HEK293 (cell line): ENCODE data around the gene TMEM212.

Experiments
- GLIS1 ChIP-seq: fragments of 450-650 bp; formaldehyde crosslinking; IDR thresholded peaks from 2 replicates; pipeline ENCODE4 v1.5.1; 2016; ENCODE audit warnings: missing biosample characterization, missing genetic modification characterization
- ZNF155 ChIP-seq: fragments of 450-650 bp; formaldehyde crosslinking; IDR thresholded peaks from 2 replicates; pipeline ENCODE4 v1.5.1; 2016; ENCODE audit warnings: missing biosample characterization, missing genetic modification characterization
- ZNF169 ChIP-seq: fragments of 450-650 bp; formaldehyde crosslinking; IDR thresholded peaks from 2 replicates; pipeline ENCODE4 v1.5.1; 2016; ENCODE audit warnings: missing biosample characterization, missing genetic modification characterization
- ZNF175 ChIP-seq: fragments of 450-650 bp; formaldehyde crosslinking; IDR thresholded peaks from 2 replicates; pipeline ENCODE4 v1.5.1; 2016; ENCODE audit warnings: missing biosample characterization, missing genetic modification characterization
- ZNF221 ChIP-seq: fragments of 450-650 bp; formaldehyde crosslinking; IDR thresholded peaks from 2 replicates; pipeline ENCODE4 v1.5.1; 2017; ENCODE audit warnings: missing biosample characterization, missing genetic modification characterization, borderline replicate concordance
- ZNF23 ChIP-seq: fragments of 450-650 bp; formaldehyde crosslinking; IDR thresholded peaks from 2 replicates; pipeline ENCODE4 v1.5.1; 2016; ENCODE audit warnings: missing biosample characterization, missing genetic modification characterization, borderline replicate concordance
- ZNF335 ChIP-seq: fragments of 450-650 bp; formaldehyde crosslinking; conservative IDR thresholded peaks from 2 replicates; pipeline ENCODE4 v1.5.1; 2016; ENCODE audit warnings: missing biosample characterization, missing genetic modification characterization
- ZNF391 ChIP-seq: fragments of 450-650 bp; formaldehyde crosslinking; IDR thresholded peaks from 2 replicates; pipeline ENCODE4 v1.5.1; 2016; ENCODE audit warnings: low read depth, missing biosample characterization, missing genetic modification characterization, borderline replicate concordance
- ZNF394 ChIP-seq: fragments of 450-650 bp; formaldehyde crosslinking; IDR thresholded peaks from 2 replicates; pipeline ENCODE4 v1.5.1; 2016; ENCODE audit warnings: missing biosample characterization, missing genetic modification characterization, mild to moderate bottlenecking, moderate library complexity, borderline replicate concordance
- ZNF404 ChIP-seq: fragments of 450-650 bp; formaldehyde crosslinking; IDR thresholded peaks from 2 replicates; pipeline ENCODE4 v1.5.1; 2017; ENCODE audit warnings: missing biosample characterization, missing genetic modification characterization
- ZNF549 ChIP-seq: fragments of 450-650 bp; IDR thresholded peaks from 2 replicates; pipeline ENCODE4 v1.5.1; 2018; ENCODE audit warnings: missing biosample characterization, missing genetic modification characterization, mild to moderate bottlenecking, inconsistent platforms, moderate library complexity
- ZNF555 ChIP-seq: fragments of 450-650 bp; formaldehyde crosslinking; conservative IDR thresholded peaks from 2 replicates; pipeline ENCODE4 v1.5.1; 2017; ENCODE audit warnings: missing biosample characterization, mild to moderate bottlenecking, missing genetic modification characterization, inconsistent platforms
- ZNF664 ChIP-seq: fragments of 450-650 bp; formaldehyde crosslinking; IDR thresholded peaks from 2 replicates; pipeline ENCODE4 v1.5.1; 2016; ENCODE audit warnings: missing biosample characterization, missing genetic modification characterization
- TF ChIP-seq, protein P1 (sequence below): fragments of 450-650 bp; formaldehyde crosslinking; IDR thresholded peaks from 2 replicates; pipeline ENCODE4 v1.5.1; 2017; ENCODE audit warnings: missing biosample characterization, missing genetic modification characterization
- TF ChIP-seq, protein P2 (sequence below): fragments of 450-650 bp; formaldehyde crosslinking; IDR thresholded peaks from 2 replicates; pipeline ENCODE4 v1.5.1; 2016; ENCODE audit warnings: missing biosample characterization, missing genetic modification characterization
- TF ChIP-seq, protein P3 (sequence below): fragments of 450-650 bp; formaldehyde crosslinking; conservative IDR thresholded peaks from 2 replicates; pipeline ENCODE4 v1.5.1; 2016; ENCODE audit warnings: low read depth, missing biosample characterization, missing genetic modification characterization
- TF ChIP-seq, protein P4 (sequence below): fragments of 450-650 bp; formaldehyde crosslinking; IDR thresholded peaks from 2 replicates; pipeline ENCODE4 v1.5.1; 2016; ENCODE audit warnings: missing biosample characterization, missing genetic modification characterization
- TF ChIP-seq, protein P5 (sequence below): fragments of 450-650 bp; formaldehyde crosslinking; IDR thresholded peaks from 2 replicates; pipeline ENCODE4 v1.5.1; 2016; ENCODE audit warnings: missing biosample characterization, missing genetic modification characterization
- TF ChIP-seq, protein P6 (sequence below): fragments of 450-650 bp; formaldehyde crosslinking; IDR thresholded peaks from 2 replicates; pipeline ENCODE4 v1.5.1; 2016; ENCODE audit warnings: missing biosample characterization, missing genetic modification characterization
- TF ChIP-seq, protein P7 (sequence below): fragments of 450-650 bp; formaldehyde crosslinking; IDR thresholded peaks from 2 replicates; pipeline ENCODE4 v1.5.1; 2017; ENCODE audit warnings: missing biosample characterization, missing genetic modification characterization

The TMEM212 gene

DNA sequence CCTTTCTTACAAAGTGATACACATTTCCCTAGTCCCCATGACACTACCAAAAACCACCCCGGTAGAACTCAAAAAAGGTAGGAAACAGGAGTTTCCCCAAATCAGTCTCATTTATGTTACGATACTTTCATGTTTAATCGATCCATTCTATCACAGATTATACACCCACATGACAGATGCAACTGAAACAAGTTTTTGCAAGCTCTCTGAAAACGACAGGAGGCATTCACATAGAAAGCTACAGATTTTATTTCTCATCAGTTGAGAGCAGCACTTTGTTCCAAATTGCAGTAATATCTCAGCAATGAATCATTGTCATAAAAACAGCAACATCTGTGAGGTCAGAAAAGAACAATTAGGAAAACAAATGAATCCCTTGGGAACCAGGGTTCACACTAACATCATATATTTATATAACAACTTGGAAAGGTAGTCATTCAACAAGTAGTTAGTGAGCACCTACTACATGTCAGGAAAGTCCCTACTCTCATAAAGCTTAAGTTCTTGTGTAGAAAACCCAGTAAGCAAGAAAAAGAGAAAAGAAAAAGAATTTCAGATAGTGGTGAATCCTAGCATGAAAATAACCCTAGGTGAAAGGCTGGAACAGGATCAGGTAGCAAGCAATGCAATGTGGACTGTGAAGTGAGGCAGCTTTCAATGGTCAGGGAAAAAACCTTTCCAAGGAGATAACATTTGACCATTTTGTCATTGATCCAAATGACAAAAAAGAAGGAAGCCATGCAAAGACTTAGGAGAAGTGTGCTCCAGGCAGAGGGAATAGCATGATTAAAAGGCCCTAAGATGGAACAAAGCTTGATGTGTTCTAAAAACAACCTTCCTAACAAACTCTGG lies 41.2 kb upstream of the TMEM212 start (continued):
- TF ChIP-seq, protein P1, sequence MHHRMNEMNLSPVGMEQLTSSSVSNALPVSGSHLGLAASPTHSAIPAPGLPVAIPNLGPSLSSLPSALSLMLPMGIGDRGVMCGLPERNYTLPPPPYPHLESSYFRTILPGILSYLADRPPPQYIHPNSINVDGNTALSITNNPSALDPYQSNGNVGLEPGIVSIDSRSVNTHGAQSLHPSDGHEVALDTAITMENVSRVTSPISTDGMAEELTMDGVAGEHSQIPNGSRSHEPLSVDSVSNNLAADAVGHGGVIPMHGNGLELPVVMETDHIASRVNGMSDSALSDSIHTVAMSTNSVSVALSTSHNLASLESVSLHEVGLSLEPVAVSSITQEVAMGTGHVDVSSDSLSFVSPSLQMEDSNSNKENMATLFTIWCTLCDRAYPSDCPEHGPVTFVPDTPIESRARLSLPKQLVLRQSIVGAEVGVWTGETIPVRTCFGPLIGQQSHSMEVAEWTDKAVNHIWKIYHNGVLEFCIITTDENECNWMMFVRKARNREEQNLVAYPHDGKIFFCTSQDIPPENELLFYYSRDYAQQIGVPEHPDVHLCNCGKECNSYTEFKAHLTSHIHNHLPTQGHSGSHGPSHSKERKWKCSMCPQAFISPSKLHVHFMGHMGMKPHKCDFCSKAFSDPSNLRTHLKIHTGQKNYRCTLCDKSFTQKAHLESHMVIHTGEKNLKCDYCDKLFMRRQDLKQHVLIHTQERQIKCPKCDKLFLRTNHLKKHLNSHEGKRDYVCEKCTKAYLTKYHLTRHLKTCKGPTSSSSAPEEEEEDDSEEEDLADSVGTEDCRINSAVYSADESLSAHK = no peak; the same call in 1 of the 2 replicates
- TF ChIP-seq, protein P2, sequence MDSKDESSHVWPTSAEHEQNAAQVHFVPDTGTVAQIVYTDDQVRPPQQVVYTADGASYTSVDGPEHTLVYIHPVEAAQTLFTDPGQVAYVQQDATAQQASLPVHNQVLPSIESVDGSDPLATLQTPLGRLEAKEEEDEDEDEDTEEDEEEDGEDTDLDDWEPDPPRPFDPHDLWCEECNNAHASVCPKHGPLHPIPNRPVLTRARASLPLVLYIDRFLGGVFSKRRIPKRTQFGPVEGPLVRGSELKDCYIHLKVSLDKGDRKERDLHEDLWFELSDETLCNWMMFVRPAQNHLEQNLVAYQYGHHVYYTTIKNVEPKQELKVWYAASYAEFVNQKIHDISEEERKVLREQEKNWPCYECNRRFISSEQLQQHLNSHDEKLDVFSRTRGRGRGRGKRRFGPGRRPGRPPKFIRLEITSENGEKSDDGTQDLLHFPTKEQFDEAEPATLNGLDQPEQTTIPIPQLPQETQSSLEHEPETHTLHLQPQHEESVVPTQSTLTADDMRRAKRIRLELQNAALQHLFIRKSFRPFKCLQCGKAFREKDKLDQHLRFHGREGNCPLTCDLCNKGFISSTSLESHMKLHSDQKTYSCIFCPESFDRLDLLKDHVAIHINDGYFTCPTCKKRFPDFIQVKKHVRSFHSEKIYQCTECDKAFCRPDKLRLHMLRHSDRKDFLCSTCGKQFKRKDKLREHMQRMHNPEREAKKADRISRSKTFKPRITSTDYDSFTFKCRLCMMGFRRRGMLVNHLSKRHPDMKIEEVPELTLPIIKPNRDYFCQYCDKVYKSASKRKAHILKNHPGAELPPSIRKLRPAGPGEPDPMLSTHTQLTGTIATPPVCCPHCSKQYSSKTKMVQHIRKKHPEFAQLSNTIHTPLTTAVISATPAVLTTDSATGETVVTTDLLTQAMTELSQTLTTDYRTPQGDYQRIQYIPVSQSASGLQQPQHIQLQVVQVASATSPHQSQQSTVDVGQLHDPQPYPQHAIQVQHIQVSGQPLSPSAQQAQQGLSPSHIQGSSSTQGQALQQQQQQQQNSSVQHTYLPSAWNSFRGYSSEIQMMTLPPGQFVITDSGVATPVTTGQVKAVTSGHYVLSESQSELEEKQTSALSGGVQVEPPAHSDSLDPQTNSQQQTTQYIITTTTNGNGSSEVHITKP (tag by site-specific recombination) = no peak
- TF ChIP-seq ZNF394 (tag by site-specific recombination) (no peak), ZNF404 (tag by site-specific recombination) (no peak), ZNF23 (tag by site-specific recombination) (no peak), ZNF335 (tag by site-specific recombination) (no peak), ZNF155 (tag by site-specific recombination) (no peak), ZNF175 (tag by site-specific recombination) (no peak), ZNF664 (tag by site-specific recombination) (peak; percentile 91), ZNF555 (tag by site-specific recombination) (no peak), GLIS1 (tag by site-specific recombination) (no peak), ZNF549 (no peak), ZNF221 (tag by site-specific recombination) (no peak), ZNF169 (tag by site-specific recombination) (no peak), ZNF391 (tag by site-specific recombination) (0 out of 2 replicates have a peak, but pooled peaks have one; percentile 32)
- TF ChIP-seq, protein P3, sequence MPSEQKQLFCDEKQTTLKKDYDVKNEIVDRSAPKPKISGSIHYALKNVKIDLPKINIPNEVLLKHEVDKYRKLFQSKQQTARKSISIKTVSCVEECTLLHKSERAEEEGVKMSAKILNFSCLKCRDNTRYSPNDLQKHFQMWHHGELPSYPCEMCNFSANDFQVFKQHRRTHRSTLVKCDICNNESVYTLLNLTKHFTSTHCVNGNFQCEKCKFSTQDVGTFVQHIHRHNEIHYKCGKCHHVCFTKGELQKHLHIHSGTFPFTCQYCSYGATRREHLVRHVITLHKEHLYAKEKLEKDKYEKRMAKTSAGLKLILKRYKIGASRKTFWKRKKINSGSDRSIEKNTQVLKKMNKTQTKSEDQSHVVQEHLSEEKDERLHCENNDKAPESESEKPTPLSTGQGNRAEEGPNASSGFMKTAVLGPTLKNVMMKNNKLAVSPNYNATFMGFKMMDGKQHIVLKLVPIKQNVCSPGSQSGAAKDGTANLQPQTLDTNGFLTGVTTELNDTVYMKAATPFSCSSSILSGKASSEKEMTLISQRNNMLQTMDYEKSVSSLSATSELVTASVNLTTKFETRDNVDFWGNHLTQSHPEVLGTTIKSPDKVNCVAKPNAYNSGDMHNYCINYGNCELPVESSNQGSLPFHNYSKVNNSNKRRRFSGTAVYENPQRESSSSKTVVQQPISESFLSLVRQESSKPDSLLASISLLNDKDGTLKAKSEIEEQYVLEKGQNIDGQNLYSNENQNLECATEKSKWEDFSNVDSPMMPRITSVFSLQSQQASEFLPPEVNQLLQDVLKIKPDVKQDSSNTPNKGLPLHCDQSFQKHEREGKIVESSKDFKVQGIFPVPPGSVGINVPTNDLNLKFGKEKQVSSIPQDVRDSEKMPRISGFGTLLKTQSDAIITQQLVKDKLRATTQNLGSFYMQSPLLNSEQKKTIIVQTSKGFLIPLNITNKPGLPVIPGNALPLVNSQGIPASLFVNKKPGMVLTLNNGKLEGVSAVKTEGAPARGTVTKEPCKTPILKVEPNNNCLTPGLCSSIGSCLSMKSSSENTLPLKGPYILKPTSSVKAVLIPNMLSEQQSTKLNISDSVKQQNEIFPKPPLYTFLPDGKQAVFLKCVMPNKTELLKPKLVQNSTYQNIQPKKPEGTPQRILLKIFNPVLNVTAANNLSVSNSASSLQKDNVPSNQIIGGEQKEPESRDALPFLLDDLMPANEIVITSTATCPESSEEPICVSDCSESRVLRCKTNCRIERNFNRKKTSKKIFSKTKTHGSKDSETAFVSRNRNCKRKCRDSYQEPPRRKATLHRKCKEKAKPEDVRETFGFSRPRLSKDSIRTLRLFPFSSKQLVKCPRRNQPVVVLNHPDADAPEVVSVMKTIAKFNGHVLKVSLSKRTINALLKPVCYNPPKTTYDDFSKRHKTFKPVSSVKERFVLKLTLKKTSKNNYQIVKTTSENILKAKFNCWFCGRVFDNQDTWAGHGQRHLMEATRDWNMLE = no peak
- TF ChIP-seq, protein P4, sequence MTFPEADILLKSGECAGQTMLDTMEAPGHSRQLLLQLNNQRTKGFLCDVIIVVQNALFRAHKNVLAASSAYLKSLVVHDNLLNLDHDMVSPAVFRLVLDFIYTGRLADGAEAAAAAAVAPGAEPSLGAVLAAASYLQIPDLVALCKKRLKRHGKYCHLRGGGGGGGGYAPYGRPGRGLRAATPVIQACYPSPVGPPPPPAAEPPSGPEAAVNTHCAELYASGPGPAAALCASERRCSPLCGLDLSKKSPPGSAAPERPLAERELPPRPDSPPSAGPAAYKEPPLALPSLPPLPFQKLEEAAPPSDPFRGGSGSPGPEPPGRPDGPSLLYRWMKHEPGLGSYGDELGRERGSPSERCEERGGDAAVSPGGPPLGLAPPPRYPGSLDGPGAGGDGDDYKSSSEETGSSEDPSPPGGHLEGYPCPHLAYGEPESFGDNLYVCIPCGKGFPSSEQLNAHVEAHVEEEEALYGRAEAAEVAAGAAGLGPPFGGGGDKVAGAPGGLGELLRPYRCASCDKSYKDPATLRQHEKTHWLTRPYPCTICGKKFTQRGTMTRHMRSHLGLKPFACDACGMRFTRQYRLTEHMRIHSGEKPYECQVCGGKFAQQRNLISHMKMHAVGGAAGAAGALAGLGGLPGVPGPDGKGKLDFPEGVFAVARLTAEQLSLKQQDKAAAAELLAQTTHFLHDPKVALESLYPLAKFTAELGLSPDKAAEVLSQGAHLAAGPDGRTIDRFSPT (tag by site-specific recombination) = peak; percentile 93
- TF ChIP-seq, protein P5, sequence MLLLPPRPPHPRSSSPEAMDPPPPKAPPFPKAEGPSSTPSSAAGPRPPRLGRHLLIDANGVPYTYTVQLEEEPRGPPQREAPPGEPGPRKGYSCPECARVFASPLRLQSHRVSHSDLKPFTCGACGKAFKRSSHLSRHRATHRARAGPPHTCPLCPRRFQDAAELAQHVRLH (tag by site-specific recombination) = no peak
- TF ChIP-seq, protein P6, sequence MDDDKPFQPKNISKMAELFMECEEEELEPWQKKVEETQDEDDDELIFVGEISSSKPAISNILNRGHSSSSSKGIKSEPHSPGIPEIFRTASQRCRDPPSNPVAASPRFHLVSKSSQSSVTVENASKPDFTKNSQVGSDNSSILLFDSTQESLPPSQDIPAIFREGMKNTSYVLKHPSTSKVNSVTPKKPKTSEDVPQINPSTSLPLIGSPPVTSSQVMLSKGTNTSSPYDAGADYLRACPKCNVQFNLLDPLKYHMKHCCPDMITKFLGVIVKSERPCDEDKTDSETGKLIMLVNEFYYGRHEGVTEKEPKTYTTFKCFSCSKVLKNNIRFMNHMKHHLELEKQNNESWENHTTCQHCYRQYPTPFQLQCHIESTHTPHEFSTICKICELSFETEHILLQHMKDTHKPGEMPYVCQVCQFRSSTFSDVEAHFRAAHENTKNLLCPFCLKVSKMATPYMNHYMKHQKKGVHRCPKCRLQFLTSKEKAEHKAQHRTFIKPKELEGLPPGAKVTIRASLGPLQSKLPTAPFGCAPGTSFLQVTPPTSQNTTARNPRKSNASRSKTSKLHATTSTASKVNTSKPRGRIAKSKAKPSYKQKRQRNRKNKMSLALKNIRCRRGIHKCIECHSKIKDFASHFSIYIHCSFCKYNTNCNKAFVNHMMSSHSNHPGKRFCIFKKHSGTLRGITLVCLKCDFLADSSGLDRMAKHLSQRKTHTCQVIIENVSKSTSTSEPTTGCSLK (tag by site-specific recombination) = no peak
- TF ChIP-seq, protein P7, sequence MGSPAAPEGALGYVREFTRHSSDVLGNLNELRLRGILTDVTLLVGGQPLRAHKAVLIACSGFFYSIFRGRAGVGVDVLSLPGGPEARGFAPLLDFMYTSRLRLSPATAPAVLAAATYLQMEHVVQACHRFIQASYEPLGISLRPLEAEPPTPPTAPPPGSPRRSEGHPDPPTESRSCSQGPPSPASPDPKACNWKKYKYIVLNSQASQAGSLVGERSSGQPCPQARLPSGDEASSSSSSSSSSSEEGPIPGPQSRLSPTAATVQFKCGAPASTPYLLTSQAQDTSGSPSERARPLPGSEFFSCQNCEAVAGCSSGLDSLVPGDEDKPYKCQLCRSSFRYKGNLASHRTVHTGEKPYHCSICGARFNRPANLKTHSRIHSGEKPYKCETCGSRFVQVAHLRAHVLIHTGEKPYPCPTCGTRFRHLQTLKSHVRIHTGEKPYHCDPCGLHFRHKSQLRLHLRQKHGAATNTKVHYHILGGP = no peak
